ENCODE measurements around the gene KANK4. TPM values are rescaled to one million over a fixed set of nuclear protein-coding genes. Genes with fewer than 3 reads are reported as not detected.
A peak's percentile ranks its signal among the peaks of the same experiment; 100 is the strongest.

The KANK4 gene
- total RNA-seq, 2 donors from 2014 or later: 0.46 to 0.70 TPM

DNA sequence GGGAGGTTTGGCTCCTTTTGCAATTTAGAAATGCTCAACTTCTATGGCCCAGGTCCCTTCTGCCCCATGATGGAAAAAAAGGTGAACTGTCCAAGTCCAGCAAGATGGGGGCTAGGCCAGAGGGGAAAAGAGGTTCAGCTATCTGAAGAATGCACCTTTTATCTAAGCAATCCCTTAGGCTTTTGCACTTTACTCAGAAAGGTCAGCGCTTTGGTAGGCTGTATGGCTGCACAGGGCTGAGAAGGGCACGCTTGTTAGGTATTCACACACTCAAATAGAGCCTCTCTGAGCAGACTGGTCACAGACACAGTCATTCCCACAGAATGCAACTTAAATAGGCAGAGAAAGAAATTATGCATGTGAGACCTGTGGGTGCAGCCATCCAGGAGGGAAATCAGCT lies 31.0 kb downstream of the KANK4 start:
- Histone ChIP-seq H3K4me3 (ENCODE audit: low read length) (no peak overlapping the region), H3K27me3 (ENCODE audit: control insufficient read depth, insufficient read depth, low read length, poor library complexity, severe bottlenecking) (no peaks in the 10 kb centered on the region), H3K9ac (ENCODE audit: extremely low read depth, low read length, poor library complexity, severe bottlenecking) (no peak overlapping the region), H3K4me1 (ENCODE audit: control insufficient read depth, insufficient read depth, low read length) (peaks cover 30% of the 10 kb centered on the region), H3K9me3 (ENCODE audit: control insufficient read depth, low read length) (no peaks in the 10 kb centered on the region), H3K36me3 (ENCODE audit: control insufficient read depth, insufficient read depth, low read length) (no peaks in the 10 kb centered on the region), H3K27ac (ENCODE audit: low read depth, low read length) (peak overlapping the region; percentile 7)
- H3K27ac Mint-ChIP-seq: no peak overlapping the region
- H3K27me3 Mint-ChIP-seq (ENCODE audit: insufficient read depth): peaks cover 33% of the 10 kb centered on the region
- no peaks in the 10 kb centered on the region for H3K36me3 Mint-ChIP-seq (ENCODE audit: low read depth)
- no peak overlapping the region for H3K4me3 Mint-ChIP-seq
- 90% methylated on average over 2 of the region's 2 CpGs; no CpG with 5 or more reads in 1 of the 2 experiments for WGBS, 2 experiments (ENCODE audit: insufficient coverage in 1 of 2, insufficient read length in 1 of 2)
- TF ChIP-seq, protein P1, sequence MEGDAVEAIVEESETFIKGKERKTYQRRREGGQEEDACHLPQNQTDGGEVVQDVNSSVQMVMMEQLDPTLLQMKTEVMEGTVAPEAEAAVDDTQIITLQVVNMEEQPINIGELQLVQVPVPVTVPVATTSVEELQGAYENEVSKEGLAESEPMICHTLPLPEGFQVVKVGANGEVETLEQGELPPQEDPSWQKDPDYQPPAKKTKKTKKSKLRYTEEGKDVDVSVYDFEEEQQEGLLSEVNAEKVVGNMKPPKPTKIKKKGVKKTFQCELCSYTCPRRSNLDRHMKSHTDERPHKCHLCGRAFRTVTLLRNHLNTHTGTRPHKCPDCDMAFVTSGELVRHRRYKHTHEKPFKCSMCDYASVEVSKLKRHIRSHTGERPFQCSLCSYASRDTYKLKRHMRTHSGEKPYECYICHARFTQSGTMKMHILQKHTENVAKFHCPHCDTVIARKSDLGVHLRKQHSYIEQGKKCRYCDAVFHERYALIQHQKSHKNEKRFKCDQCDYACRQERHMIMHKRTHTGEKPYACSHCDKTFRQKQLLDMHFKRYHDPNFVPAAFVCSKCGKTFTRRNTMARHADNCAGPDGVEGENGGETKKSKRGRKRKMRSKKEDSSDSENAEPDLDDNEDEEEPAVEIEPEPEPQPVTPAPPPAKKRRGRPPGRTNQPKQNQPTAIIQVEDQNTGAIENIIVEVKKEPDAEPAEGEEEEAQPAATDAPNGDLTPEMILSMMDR (conservative IDR thresholded peaks at IDR 0.05): no peak
- no peaks in the 10 kb centered on the region for H3K9me3 Mint-ChIP-seq
- DNase-seq: no peak
- peaks cover 37% of the 10 kb centered on the region for H3K4me1 Mint-ChIP-seq

DNA sequence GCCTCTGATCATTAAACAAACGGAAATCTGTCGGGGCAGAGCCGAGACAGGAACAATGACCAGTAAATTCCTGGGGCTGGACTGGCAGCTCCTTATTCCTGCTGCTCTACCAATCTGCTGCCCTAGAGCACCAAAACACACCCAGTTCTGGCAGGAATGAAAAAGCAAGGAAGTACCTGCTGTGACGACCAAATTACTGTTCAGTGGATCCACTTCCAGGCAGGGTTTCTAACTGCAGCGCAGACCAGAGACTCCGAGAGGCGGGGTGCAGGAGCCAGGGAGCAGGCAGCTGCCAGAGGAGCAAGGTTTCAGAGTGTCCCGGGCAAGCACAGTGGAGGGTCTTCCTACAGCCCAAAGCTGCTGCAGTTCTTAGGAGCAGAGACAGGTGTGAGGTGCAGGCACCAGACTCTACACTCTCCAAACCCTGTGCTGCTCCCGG lies 32.4 kb downstream of the KANK4 start:
- peak overlapping the region; percentile 43 for H3K4me3 Mint-ChIP-seq

GRCh38 chr1:62285984-62286785 lies 33.0 kb downstream of the KANK4 start:
- TF ChIP-seq, protein P1 (conservative IDR thresholded peaks at IDR 0.05): no peak
- no peaks in the 10 kb centered on the region for H3K27me3 ChIP-seq (ENCODE audit: control insufficient read depth, insufficient read depth, low read length, poor library complexity, severe bottlenecking)
- peak overlapping the region; percentile 25 for H3K27ac ChIP-seq (ENCODE audit: low read depth, low read length)
- no peaks in the 10 kb centered on the region for H3K9me3 Mint-ChIP-seq
- peak overlapping the region; percentile 70 for H3K4me3 ChIP-seq (ENCODE audit: low read length)
- DNase-seq: peak; percentile 86
- no peaks in the 10 kb centered on the region for H3K36me3 ChIP-seq (ENCODE audit: control insufficient read depth, insufficient read depth, low read length)
- H3K27me3 Mint-ChIP-seq (ENCODE audit: insufficient read depth): peaks cover 28% of the 10 kb centered on the region
- peak overlapping the region; percentile 54 for H3K27ac Mint-ChIP-seq
- WGBS, 2 experiments (ENCODE audit: insufficient coverage in 1 of 2, insufficient read length in 1 of 2): 2 to 6% methylated on average over 16 to 20 of the region's 20 CpGs
- peaks cover 37% of the 10 kb centered on the region for H3K4me1 Mint-ChIP-seq
- no peaks in the 10 kb centered on the region for H3K36me3 Mint-ChIP-seq (ENCODE audit: low read depth)
- H3K9ac ChIP-seq (ENCODE audit: extremely low read depth, low read length, poor library complexity, severe bottlenecking): no peak overlapping the region
- H3K4me3 Mint-ChIP-seq: peak overlapping the region; percentile 43
- H3K9me3 ChIP-seq (ENCODE audit: control insufficient read depth, low read length): peaks cover 3% of the 10 kb centered on the region
- H3K4me1 ChIP-seq (ENCODE audit: control insufficient read depth, insufficient read depth, low read length): peaks cover 33% of the 10 kb centered on the region

More for the DNA sequence above, 32.4 kb downstream of the KANK4 start:
- Mint-ChIP-seq H3K27ac (peak overlapping the region; percentile 3), H3K27me3 (ENCODE audit: insufficient read depth) (peaks cover 28% of the 10 kb centered on the region), H3K9me3 (no peaks in the 10 kb centered on the region), H3K36me3 (ENCODE audit: low read depth) (no peaks in the 10 kb centered on the region), H3K4me1 (peaks cover 37% of the 10 kb centered on the region)
- peak overlapping the region; percentile 25 for H3K27ac ChIP-seq (ENCODE audit: low read depth, low read length)
- H3K27me3 ChIP-seq (ENCODE audit: control insufficient read depth, insufficient read depth, low read length, poor library complexity, severe bottlenecking): no peaks in the 10 kb centered on the region
- peak; percentile 86 for DNase-seq
- no peaks in the 10 kb centered on the region for H3K36me3 ChIP-seq (ENCODE audit: control insufficient read depth, insufficient read depth, low read length)
- no peaks in the 10 kb centered on the region for H3K9me3 ChIP-seq (ENCODE audit: control insufficient read depth, low read length)
- peaks cover 33% of the 10 kb centered on the region for H3K4me1 ChIP-seq (ENCODE audit: control insufficient read depth, insufficient read depth, low read length)
- peak overlapping the region; percentile 70 for H3K4me3 ChIP-seq (ENCODE audit: low read length)
- WGBS, 2 experiments (ENCODE audit: insufficient coverage in 1 of 2, insufficient read length in 1 of 2): 2 to 5% methylated on average over 6 to 9 of the region's 9 CpGs
- TF ChIP-seq, protein P1 (conservative IDR thresholded peaks at IDR 0.05): no peak
- peak overlapping the region; percentile 35 for H3K9ac ChIP-seq (ENCODE audit: extremely low read depth, low read length, poor library complexity, severe bottlenecking)

Measured in endodermal cell (in vitro differentiated cells).